ENCODE measurements around the gene FARSA.

GRCh38 chr19:12945479-12946091, 12.1 kb upstream of the FARSA start, which contains the start of gene RAD23A:
- TF ChIP-seq CTCF (IDR thresholded peaks at IDR 0.05) (no peak), EP300 (IDR thresholded peaks at IDR 0.05) (no peak), JUNB (IDR thresholded peaks at IDR 0.05) (no peak), BHLHE40 (IDR thresholded peaks at IDR 0.05; ENCODE audit: low read depth, low read length) (peak; percentile 93)

Data from A549 (cell line).